ENCODE results near the gene ACAA1.

The ACAA1 gene

DNA sequence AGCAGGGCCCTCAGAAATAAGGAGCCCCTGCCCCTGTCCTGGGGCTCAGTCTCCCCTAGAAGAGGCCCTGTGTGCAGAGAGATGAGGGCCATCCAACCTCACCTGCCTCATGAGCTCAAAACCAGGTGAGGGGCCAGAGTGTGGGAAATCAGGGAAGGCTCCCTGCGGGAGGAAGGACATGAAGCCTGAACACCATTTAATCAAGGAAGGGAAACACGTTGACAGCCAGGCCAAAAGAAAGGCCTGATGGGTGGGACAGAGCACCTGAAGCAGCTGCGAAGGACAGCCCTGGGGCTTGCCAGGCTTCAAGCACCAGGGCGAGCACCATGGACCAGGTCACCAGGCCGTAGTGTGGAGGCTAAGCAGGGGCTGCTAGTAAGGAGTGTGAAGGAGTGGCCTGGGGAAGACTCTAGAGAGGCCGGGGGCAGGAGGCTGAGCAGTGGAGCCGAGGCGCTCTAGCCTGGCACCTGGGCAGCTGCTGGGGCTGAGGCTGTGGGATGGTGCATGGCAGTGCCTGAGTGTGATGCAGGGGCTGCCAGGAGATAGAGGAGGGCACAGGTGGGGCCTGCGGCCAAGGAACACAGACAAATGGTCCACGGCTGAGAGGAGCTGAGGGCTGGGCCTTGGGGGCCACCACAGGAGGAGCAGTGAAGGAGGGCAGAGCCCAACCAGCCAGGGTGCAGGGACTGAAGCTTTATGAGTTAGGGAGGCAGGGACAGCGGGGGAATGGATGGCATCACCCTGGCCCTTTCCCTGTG lies 16.1 kb downstream of the ACAA1 start:
- Histone ChIP-seq H3K4me1 (ENCODE audit: insufficient read depth, insufficient read length) (no peaks in the 10 kb centered on the region), H3K9me3 (ENCODE audit: insufficient read depth, low read length) (peaks cover 8% of the 10 kb centered on the region; the same call in 1 of the 2 replicates), H3K4me3 (ENCODE audit: insufficient read length, low read depth) (no peak overlapping the region), H3K9ac (ENCODE audit: insufficient read length, low read depth) (no peak overlapping the region), H3K27me3 (ENCODE audit: insufficient read depth, insufficient read length) (no peaks in the 10 kb centered on the region), H3K36me3 (ENCODE audit: insufficient read depth, insufficient read length, low read length) (peaks cover 73% of the 10 kb centered on the region)
- DNase-seq (ENCODE audit: low read depth, low spot score), result no peak
- TF ChIP-seq ZNF274 (IDR thresholded peaks at IDR 0.05; ENCODE audit: low read depth, low read length) (no peak), YY1 (IDR thresholded peaks at IDR 0.05; ENCODE audit: insufficient read depth, insufficient read length) (no peak), SUZ12 (IDR thresholded peaks at IDR 0.05; ENCODE audit: extremely low read depth, insufficient read depth, insufficient read length) (no peak)

DNA sequence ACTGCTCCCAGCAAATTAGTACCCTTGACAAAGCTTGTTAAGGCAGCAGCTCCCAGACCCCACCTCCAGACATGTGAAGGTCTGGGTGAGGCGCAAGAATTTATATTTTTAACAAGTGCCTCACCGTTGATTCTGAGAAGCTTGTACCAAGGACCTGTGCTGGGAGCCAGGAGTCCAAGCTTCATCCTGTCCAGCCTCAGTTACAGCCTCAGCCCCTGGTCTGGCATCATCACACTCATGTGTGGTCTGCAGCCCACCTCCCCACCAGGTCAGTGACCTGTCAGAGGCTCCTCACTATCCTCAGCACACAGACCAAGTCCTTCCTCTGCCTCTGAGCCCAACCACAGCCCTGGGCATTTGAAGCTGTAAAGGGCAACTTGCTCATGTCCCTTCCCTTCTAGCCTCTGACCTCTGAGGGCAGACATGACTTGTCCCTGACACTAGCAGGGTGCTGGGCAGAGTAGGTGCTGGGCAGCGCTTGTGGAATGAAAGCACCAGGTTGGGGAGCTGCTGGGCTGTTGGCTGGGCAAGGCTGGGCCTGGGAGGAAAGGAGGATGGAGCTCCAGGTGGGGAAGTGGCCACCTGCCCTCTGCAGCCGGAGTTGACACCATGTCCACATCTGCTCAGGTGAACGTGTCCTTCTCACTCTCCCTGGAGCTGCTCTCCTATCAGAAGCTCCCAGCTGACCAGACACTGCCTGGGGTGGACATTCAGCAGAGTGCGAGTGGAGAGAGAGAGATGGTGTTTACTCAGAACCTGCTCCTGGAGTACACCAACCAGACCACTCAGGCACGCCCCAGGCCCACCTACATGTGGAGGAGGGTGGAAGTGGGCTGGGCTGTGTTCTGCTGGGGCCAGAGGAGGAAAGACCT lies 16.9 kb downstream of the ACAA1 start:
- H3K4me1 ChIP-seq (ENCODE audit: insufficient read depth, insufficient read length), result no peaks in the 10 kb centered on the region
- no peak overlapping the region for H3K9ac ChIP-seq (ENCODE audit: insufficient read length, low read depth)
- H3K27me3 ChIP-seq (ENCODE audit: insufficient read depth, insufficient read length), result no peaks in the 10 kb centered on the region
- peaks cover 64% of the 10 kb centered on the region for H3K36me3 ChIP-seq (ENCODE audit: insufficient read depth, insufficient read length, low read length)
- H3K9me3 ChIP-seq (ENCODE audit: insufficient read depth, low read length), result peaks cover 8% of the 10 kb centered on the region; the same call in 1 of the 2 replicates
- TF ChIP-seq ZNF274 (IDR thresholded peaks at IDR 0.05; ENCODE audit: low read depth, low read length), result no peak
- no peak for TF ChIP-seq SUZ12 (IDR thresholded peaks at IDR 0.05; ENCODE audit: extremely low read depth, insufficient read depth, insufficient read length)
- TF ChIP-seq YY1 (IDR thresholded peaks at IDR 0.05; ENCODE audit: insufficient read depth, insufficient read length), result no peak
- no peak overlapping the region for H3K4me3 ChIP-seq (ENCODE audit: insufficient read length, low read depth)
- no peak for DNase-seq (ENCODE audit: low read depth, low spot score)

DNA sequence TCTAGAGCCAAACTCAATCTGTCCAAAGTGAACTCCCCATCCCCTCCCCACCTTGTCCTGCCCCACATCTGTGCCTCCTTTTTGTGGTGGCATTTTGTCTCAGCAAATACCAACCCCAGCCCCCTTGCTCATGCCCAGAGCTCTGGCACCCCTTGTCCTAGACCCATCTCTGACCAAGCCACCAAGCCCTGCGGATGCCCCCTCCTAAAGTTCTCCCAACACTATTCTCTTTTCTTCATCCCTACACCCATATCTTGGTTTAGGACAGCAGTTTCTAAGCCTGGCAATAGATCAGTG lies 17.7 kb downstream of the ACAA1 start:
- H3K27me3 ChIP-seq (ENCODE audit: insufficient read depth, insufficient read length), result no peaks in the 10 kb centered on the region
- H3K9ac ChIP-seq (ENCODE audit: insufficient read length, low read depth), result no peak overlapping the region
- TF ChIP-seq SUZ12 (IDR thresholded peaks at IDR 0.05; ENCODE audit: extremely low read depth, insufficient read depth, insufficient read length) (no peak), YY1 (IDR thresholded peaks at IDR 0.05; ENCODE audit: insufficient read depth, insufficient read length) (no peak), ZNF274 (IDR thresholded peaks at IDR 0.05; ENCODE audit: low read depth, low read length) (no peak)
- H3K36me3 ChIP-seq (ENCODE audit: insufficient read depth, insufficient read length, low read length), result peaks cover 57% of the 10 kb centered on the region
- no peaks in the 10 kb centered on the region for H3K4me1 ChIP-seq (ENCODE audit: insufficient read depth, insufficient read length)
- H3K9me3 ChIP-seq (ENCODE audit: insufficient read depth, low read length), result peaks cover 8% of the 10 kb centered on the region; the same call in 1 of the 2 replicates
- H3K4me3 ChIP-seq (ENCODE audit: insufficient read length, low read depth), result no peak overlapping the region
- DNase-seq (ENCODE audit: low read depth, low spot score), result no peak

DNA sequence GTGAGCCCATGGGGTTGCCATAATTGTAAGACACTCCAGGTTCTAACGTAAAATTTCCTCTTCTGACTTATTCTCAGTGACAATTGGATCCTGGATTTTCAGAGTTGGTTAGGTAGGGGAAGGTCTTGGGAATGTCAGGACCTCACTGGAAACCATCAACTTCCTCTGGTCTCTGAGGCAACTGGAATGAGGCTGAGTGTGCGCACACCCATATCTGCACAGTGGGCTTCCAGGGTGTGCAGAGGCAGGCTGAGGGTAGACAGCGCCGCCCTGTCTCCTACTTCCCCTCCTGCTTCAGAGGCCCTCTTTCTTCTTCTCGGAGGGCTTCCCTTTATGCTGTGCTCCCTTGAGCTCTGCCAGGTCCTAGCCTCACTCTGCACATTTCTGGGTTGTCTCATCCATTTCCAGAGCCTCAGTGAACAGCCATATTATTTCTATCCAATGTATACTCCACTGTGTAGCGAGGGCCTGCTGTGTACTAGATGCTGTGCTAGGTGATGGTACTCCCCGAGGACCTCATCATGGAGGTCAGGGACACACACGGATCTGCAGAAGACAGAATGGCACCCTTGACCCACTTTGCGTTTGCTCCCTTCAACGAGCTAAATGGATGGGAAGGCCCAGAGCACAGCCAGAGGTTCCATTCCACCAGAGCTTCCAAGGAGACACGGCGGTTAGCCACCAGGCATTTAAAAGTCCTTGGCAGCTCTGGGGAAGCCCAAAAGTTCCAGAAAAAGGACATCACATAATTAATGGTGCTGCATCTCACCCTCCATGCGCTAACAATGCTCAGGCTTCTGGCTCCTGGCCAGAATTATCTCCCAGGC lies 18.3 kb downstream of the ACAA1 start:
- no peaks in the 10 kb centered on the region for H3K4me1 ChIP-seq (ENCODE audit: insufficient read depth, insufficient read length)
- TF ChIP-seq SUZ12 (IDR thresholded peaks at IDR 0.05; ENCODE audit: extremely low read depth, insufficient read depth, insufficient read length) (no peak), ZNF274 (IDR thresholded peaks at IDR 0.05; ENCODE audit: low read depth, low read length) (no peak), YY1 (IDR thresholded peaks at IDR 0.05; ENCODE audit: insufficient read depth, insufficient read length) (no peak)
- H3K9me3 ChIP-seq (ENCODE audit: insufficient read depth, low read length), result peaks cover 8% of the 10 kb centered on the region; the same call in 1 of the 2 replicates
- no peaks in the 10 kb centered on the region for H3K27me3 ChIP-seq (ENCODE audit: insufficient read depth, insufficient read length)
- no peak for DNase-seq (ENCODE audit: low read depth, low spot score)
- no peak overlapping the region for H3K9ac ChIP-seq (ENCODE audit: insufficient read length, low read depth)
- H3K4me3 ChIP-seq (ENCODE audit: insufficient read length, low read depth), result no peak overlapping the region
- H3K36me3 ChIP-seq (ENCODE audit: insufficient read depth, insufficient read length, low read length), result peaks cover 52% of the 10 kb centered on the region

DNA sequence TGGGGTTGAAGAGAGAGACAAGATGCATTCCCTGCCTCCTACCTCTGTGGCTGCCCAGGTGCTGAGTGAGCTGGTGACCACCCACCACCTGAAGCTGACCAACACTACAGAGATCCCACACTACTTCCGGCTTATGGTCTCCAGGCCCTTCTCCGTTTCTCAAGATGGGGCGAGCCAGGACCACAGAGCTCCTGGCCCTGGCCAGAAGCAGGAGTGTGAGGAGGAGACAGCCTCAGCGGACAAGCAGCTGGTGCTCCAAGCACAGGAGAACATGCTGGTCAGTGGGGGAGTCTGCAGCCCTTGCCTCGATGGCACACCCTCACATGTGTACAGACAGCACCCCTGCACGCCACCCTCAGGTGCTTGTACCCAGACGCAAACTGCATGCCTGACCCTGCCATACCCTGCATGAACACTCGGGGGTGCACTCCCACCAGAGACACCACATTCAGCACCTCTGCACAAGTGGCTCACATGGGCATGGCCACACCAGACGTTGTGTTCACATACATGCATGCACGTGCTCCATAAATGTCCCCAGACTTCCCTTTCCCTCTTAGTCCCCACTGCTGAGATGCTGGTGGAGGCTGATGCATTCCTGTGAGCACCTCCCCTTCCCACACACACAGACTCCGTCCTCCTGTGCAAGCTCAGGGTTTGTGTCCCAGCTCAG lies 19.0 kb downstream of the ACAA1 start:
- H3K9ac ChIP-seq (ENCODE audit: insufficient read length, low read depth), result no peak overlapping the region
- H3K9me3 ChIP-seq (ENCODE audit: insufficient read depth, low read length), result peaks cover 8% of the 10 kb centered on the region; the same call in 1 of the 2 replicates
- no peak for TF ChIP-seq ZNF274 (IDR thresholded peaks at IDR 0.05; ENCODE audit: low read depth, low read length)
- TF ChIP-seq SUZ12 (IDR thresholded peaks at IDR 0.05; ENCODE audit: extremely low read depth, insufficient read depth, insufficient read length), result no peak
- TF ChIP-seq YY1 (IDR thresholded peaks at IDR 0.05; ENCODE audit: insufficient read depth, insufficient read length), result no peak
- peaks cover 46% of the 10 kb centered on the region for H3K36me3 ChIP-seq (ENCODE audit: insufficient read depth, insufficient read length, low read length)
- peak; percentile 44 for DNase-seq (ENCODE audit: low read depth, low spot score)
- H3K27me3 ChIP-seq (ENCODE audit: insufficient read depth, insufficient read length), result no peaks in the 10 kb centered on the region
- no peak overlapping the region for H3K4me3 ChIP-seq (ENCODE audit: insufficient read length, low read depth)
- H3K4me1 ChIP-seq (ENCODE audit: insufficient read depth, insufficient read length), result no peaks in the 10 kb centered on the region

DNA sequence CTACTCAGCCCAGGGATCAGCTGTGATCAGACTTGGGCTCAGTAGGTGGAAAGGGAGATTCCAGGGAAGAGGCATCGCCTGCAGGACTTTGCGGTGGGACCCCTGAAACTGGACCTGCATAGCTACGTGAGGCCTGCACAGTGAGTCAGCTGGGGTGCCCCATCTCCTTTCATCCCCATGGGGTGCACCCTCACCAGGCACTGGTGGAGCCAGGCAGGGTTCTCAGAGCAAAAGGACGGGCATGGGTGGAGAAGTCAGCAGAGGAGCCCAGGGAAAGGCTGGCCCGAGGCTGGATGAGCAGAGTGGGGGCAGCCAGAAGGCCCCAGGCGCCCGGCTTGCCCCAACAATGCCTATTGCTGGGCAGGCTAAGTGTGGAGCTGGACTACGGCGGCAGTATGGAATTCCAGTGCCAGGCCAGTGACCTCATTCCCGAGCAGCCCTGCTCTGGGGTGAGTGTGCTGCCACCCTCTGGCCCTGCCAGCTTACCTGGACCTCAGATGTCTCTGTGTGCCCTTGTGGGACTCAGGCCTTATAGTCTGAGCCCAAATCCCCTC lies 19.7 kb downstream of the ACAA1 start:
- Histone ChIP-seq H3K36me3 (ENCODE audit: insufficient read depth, insufficient read length, low read length) (peaks cover 40% of the 10 kb centered on the region), H3K4me1 (ENCODE audit: insufficient read depth, insufficient read length) (no peaks in the 10 kb centered on the region), H3K9ac (ENCODE audit: insufficient read length, low read depth) (no peak overlapping the region), H3K9me3 (ENCODE audit: insufficient read depth, low read length) (peaks cover 8% of the 10 kb centered on the region; the same call in 1 of the 2 replicates), H3K4me3 (ENCODE audit: insufficient read length, low read depth) (no peak overlapping the region), H3K27me3 (ENCODE audit: insufficient read depth, insufficient read length) (no peaks in the 10 kb centered on the region)
- TF ChIP-seq YY1 (IDR thresholded peaks at IDR 0.05; ENCODE audit: insufficient read depth, insufficient read length), result no peak
- TF ChIP-seq ZNF274 (IDR thresholded peaks at IDR 0.05; ENCODE audit: low read depth, low read length), result no peak
- no peak for TF ChIP-seq SUZ12 (IDR thresholded peaks at IDR 0.05; ENCODE audit: extremely low read depth, insufficient read depth, insufficient read length)
- no peak for DNase-seq (ENCODE audit: low read depth, low spot score)
